ENCODE data around the gene TNFRSF19. TPM values are rescaled to one million over a fixed set of nuclear protein-coding genes. Genes with fewer than 3 reads are reported as not detected.
A peak's percentile ranks its signal among the peaks of the same experiment; 100 is the strongest.

Gene TNFRSF19
- total RNA-seq, 1 experiment from 2014 or later: 0.03 TPM

DNA sequence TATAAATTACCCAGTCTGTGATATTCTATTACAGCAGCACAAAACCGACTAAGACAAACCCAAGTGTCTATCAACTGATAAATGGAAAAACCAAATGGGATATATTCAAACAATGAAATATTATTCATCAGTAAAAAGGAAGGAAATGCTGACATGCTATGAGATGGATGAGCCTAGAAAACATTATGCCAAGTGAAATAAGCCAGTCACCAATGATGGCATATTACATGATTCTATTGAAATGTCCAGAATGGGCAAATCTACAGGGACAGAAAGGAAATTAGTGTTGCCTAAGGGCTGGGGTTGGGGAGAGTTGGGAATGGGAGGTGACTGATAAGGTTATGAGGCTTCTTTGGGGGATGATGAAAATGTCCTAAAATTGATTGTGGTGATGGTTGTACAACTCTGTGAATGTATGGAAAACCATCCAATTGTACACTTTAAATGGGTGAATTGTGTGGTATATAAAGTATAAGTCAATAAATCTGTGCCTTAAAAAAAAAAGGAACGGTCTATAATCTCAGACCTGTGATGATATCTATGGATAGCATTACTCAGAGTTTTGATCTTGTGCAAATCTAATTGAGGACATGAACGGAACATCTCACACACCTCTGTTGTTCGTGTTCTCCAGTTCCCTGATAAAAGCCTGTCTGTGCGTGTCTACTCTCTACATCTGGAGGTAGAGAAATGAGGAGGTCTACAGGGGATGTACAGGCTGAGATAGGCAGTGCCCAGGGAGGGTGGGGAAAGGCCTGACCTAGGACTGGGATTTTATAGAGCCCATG is 49.0 kb downstream of the TNFRSF19 start:
- Histone ChIP-seq H3K4me1 (replicated peaks) (peaks cover 23% of the 10 kb centered on the region), H3K27ac (peak overlapping the region; percentile 69)
- DNase-seq (ENCODE audit: low read depth in 1 of 2, low spot score in 2 of 2): no peak

DNA sequence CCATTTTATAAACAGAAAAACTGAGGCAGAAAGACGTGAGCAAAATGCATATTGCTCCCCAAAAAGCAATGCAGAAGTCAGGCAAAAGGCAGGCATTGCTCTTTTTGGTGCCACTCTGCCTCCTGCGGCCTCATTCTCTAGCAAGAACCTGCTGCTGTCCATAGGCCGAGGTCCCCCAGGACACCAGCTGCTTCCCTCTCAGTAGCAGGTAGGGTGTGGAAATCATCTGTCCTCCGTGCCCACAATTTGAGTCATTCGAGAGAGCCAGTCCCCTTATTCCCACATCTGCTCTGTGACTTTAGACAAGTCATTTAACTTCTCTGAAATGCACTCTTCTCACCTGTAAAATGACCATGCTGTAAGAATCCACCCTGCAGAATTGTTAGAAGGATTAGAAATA is 50.0 kb downstream of the TNFRSF19 start:
- DNase-seq (ENCODE audit: low read depth in 1 of 2, low spot score in 2 of 2): no peak
- H3K36me3 ChIP-seq: no peaks in the 10 kb centered on the region
- H3K4me3 ChIP-seq: no peak overlapping the region
- no peaks in the 10 kb centered on the region for H3K9me3 ChIP-seq (replicated peaks)
- no peak overlapping the region for H3K27ac ChIP-seq
- H3K4me1 ChIP-seq (replicated peaks): peaks cover 23% of the 10 kb centered on the region
- no peaks in the 10 kb centered on the region for H3K27me3 ChIP-seq (replicated peaks)

More for the DNA sequence above, 49.0 kb downstream of the TNFRSF19 start:
- Histone ChIP-seq H3K9me3 (replicated peaks) (no peaks in the 10 kb centered on the region), H3K4me3 (no peak overlapping the region), H3K36me3 (no peaks in the 10 kb centered on the region), H3K27me3 (replicated peaks) (no peaks in the 10 kb centered on the region)

DNA sequence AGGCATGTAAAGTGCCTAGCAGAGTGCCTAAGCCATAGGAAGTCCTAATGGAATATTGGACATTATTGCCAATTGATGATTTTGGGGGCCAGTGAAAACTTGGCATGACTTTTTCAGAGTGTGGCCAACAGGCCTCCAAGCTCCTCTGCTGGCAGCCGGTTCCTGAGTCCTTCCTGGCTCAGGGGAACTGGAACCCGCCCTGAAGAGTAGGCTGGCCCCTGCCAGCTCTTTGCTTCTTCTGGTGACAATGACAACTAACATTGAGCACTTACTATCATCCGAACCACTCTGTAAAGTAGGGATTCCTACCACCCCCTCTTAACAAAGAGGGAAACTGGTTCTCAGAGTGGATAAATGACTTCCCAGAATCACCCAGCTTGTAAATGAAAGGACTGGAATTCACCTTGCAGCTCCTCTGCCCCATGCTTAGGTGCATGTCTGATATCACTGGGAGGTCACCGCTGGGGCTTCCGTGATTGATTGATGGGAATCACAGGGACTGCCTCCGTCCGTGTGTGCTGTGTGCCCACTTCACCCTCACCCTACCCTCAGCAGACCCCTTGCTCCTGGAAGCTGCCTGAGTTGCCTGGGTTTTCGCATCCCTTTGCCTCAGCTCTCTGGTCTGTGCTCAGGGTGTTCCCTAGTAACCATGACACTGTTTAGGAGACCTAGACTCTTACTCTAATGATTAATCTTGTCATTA is 50.6 kb downstream of the TNFRSF19 start:
- Histone ChIP-seq H3K36me3 (no peaks in the 10 kb centered on the region), H3K27ac (no peak overlapping the region), H3K27me3 (replicated peaks) (no peaks in the 10 kb centered on the region), H3K4me3 (no peak overlapping the region), H3K9me3 (replicated peaks) (no peaks in the 10 kb centered on the region), H3K4me1 (replicated peaks) (peaks cover 23% of the 10 kb centered on the region)
- no peak for DNase-seq (ENCODE audit: low read depth in 1 of 2, low spot score in 2 of 2)

DNA sequence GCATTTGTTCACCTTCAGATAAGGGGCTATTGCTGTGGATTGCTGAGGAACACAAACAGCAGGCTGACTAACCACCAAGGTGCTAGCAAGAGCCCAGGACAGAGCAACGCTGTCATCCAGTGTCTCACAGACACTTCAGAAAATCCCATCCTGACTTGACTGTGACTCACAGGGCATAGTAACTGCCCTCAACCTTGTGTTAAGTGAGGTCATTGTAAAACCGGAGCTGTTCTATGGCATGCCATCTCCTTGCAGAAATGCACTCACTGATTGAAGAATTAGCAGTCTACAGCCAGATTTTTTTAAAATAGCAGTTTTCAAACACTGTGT is 51.1 kb downstream of the TNFRSF19 start:
- no peaks in the 10 kb centered on the region for H3K27me3 ChIP-seq (replicated peaks)
- H3K27ac ChIP-seq: no peak overlapping the region
- peak; percentile 28 to 52 for DNase-seq (ENCODE audit: low read depth in 1 of 2, low spot score in 2 of 2)
- H3K4me3 ChIP-seq: no peak overlapping the region
- peaks cover 23% of the 10 kb centered on the region for H3K4me1 ChIP-seq (replicated peaks)
- no peaks in the 10 kb centered on the region for H3K36me3 ChIP-seq
- H3K9me3 ChIP-seq (replicated peaks): no peaks in the 10 kb centered on the region

DNA sequence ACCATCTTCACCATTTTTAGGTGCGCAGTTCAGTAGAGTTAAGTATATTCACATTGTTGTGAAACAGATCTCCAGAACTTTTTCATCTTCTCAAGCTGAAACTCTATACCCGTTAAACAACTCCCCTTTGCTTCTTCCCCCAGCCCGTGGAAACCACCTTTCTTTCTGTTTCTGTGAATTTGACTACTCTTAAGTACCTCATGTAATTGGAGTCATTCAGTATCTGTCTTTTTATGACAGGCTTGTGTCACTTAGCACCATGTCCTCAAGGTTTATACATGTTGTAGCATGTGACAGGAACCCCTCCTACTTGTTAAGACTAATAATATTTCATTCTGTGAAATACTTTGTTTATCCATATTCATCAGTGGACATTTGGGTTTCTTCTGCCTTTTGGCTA is 52.8 kb downstream of the TNFRSF19 start:
- Histone ChIP-seq H3K4me3 (no peak overlapping the region), H3K27me3 (replicated peaks) (no peaks in the 10 kb centered on the region), H3K36me3 (no peaks in the 10 kb centered on the region), H3K9me3 (replicated peaks) (no peaks in the 10 kb centered on the region), H3K4me1 (replicated peaks) (peaks cover 16% of the 10 kb centered on the region), H3K27ac (no peak overlapping the region)
- no peak for DNase-seq (ENCODE audit: low read depth in 1 of 2, low spot score in 2 of 2)

DNA sequence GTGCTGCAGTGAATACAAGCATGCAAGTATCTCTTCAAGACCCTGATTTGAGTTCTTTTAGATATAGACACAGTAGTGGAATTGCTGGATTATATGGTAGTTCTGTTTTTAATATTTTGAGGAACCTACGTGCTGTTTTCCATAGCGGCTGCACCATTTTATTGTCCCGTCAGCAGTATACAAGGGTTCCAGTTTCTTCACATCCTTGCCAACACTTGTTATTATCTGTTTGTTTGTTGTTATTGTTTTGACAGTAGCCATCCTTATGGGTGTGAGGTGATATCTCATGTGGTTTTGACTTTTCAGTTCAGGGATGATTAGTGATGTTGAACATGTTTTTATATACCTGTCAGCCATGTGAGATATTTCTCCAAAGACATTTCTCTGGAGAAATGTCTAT is 53.2 kb downstream of the TNFRSF19 start:
- H3K27me3 ChIP-seq (replicated peaks): no peaks in the 10 kb centered on the region
- no peak overlapping the region for H3K27ac ChIP-seq
- H3K4me3 ChIP-seq: no peak overlapping the region
- no peaks in the 10 kb centered on the region for H3K36me3 ChIP-seq
- H3K4me1 ChIP-seq (replicated peaks): peaks cover 12% of the 10 kb centered on the region
- no peaks in the 10 kb centered on the region for H3K9me3 ChIP-seq (replicated peaks)
- DNase-seq (ENCODE audit: low read depth in 1 of 2, low spot score in 2 of 2): no peak

DNA sequence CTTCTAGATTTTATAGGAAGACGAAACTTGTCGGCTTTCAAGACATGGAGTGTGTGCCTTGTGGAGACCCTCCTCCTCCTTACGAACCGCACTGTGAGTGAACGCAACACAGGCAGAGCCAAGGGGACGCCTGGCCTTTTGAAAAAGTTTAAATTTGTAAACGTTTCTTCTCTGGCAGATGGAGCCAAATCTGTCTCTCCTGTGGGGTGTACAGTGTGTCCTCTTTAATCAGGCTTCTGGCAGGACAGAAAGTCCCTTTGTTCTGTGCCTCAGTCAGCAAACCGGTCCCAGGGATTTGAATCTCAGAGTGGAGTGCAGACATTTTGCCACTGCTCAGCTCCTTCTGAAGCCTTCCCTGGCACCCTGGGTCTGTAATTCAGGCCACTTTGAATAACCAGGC is 56.5 kb downstream of the TNFRSF19 start:
- Histone ChIP-seq H3K4me1 (replicated peaks) (no peaks in the 10 kb centered on the region; the same call in 1 of the 2 replicates), H3K9me3 (replicated peaks) (no peaks in the 10 kb centered on the region), H3K27ac (no peak overlapping the region), H3K27me3 (replicated peaks) (no peaks in the 10 kb centered on the region), H3K36me3 (no peaks in the 10 kb centered on the region), H3K4me3 (no peak overlapping the region)
- DNase-seq (ENCODE audit: low read depth in 1 of 2, low spot score in 2 of 2): no peak

DNA sequence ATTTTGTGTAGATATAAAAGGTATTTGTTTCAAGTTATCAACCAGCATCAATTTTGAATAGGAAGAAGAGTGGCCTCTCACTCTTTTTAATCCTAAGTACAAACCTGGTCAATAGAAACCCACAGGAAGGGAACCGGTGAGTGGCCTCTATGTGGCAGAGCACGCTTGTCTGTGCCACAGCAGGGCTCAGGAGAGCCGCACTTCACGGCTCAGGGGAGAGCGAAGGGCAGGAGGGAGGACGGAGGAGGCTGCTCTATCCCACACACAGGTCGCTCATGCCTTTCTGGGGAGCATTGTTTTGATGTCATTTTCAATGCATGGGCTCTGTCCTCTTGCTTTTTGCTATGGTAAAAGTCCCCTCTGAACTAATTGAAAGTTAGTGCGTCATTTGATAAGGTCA is 57.2 kb downstream of the TNFRSF19 start:
- H3K27ac ChIP-seq: no peak overlapping the region
- no peak overlapping the region for H3K4me3 ChIP-seq
- H3K9me3 ChIP-seq (replicated peaks): no peaks in the 10 kb centered on the region

DNA sequence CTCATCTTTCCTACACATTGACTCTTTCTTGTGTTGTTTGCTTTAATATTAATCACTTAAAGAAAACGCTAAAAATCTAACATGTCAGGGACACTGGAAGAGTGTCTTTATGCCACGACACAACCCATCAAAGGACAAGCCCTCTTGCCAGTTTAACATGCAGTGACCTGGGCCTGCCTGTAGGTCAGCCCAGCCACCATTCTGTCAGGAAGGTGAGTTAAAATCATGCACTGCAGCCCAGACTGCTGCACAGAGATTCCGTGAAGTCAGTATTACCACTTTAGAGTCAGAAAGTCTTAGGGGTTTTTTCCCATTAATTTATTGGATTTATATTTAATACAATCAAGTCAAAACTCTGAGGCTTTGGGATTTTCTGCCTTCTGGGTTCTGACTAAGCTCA is 58.0 kb downstream of the TNFRSF19 start:
- Histone ChIP-seq H3K9me3 (replicated peaks) (no peaks in the 10 kb centered on the region), H3K4me1 (replicated peaks) (peaks cover 4% of the 10 kb centered on the region), H3K36me3 (no peaks in the 10 kb centered on the region), H3K27ac (no peak overlapping the region), H3K27me3 (replicated peaks) (no peaks in the 10 kb centered on the region), H3K4me3 (no peak overlapping the region)
- no peak for DNase-seq (ENCODE audit: low read depth in 1 of 2, low spot score in 2 of 2)

More for the DNA sequence above, 57.2 kb downstream of the TNFRSF19 start:
- Histone ChIP-seq H3K36me3 (no peaks in the 10 kb centered on the region), H3K4me1 (replicated peaks) (peaks cover 4% of the 10 kb centered on the region), H3K27me3 (replicated peaks) (no peaks in the 10 kb centered on the region)
- no peak for DNase-seq (ENCODE audit: low read depth in 1 of 2, low spot score in 2 of 2)

DNA sequence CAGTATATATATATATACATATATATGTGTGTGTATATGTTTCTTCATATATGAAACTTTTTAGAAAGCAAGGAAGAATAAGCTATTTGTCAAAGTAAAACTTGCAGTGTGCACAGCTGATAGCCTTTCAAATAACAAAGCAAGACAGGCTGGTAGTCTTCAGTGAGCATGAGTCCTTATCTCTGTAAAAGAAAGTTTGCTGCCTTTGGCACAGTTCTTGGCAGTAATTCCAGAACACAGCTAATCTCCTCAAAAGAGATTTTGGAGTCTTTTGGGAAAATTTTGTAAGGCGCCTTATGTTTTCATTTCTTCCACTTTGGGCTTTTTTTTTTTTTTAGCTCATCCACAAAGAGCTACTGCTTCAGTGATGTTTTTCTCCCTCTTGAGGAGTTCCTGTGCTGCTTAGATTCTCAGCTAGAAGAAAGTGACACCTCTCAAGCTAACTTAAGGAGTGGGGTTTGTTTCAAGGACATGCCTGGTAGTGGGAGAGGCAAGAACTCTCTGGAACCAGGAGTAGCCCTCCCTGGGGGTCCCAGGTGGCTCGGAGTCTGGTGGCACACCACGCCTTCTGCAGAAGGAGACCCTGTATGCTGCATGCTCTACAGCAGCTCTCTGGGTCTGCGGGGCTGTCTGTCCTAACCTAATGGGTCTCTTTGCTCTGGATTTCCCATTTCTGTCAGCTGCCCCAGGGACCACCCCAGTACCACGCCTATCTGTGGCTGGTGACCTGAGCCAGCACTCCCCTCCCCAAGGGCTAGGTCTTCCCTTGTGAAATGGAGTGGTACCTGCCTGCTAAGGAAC is 58.8 kb downstream of the TNFRSF19 start:
- H3K9me3 ChIP-seq (replicated peaks): no peaks in the 10 kb centered on the region
- no peaks in the 10 kb centered on the region for H3K36me3 ChIP-seq
- no peak for DNase-seq (ENCODE audit: low read depth in 1 of 2, low spot score in 2 of 2)
- H3K27me3 ChIP-seq (replicated peaks): no peaks in the 10 kb centered on the region
- no peak overlapping the region for H3K27ac ChIP-seq
- H3K4me3 ChIP-seq: no peak overlapping the region
- H3K4me1 ChIP-seq (replicated peaks): peaks cover 4% of the 10 kb centered on the region

DNA sequence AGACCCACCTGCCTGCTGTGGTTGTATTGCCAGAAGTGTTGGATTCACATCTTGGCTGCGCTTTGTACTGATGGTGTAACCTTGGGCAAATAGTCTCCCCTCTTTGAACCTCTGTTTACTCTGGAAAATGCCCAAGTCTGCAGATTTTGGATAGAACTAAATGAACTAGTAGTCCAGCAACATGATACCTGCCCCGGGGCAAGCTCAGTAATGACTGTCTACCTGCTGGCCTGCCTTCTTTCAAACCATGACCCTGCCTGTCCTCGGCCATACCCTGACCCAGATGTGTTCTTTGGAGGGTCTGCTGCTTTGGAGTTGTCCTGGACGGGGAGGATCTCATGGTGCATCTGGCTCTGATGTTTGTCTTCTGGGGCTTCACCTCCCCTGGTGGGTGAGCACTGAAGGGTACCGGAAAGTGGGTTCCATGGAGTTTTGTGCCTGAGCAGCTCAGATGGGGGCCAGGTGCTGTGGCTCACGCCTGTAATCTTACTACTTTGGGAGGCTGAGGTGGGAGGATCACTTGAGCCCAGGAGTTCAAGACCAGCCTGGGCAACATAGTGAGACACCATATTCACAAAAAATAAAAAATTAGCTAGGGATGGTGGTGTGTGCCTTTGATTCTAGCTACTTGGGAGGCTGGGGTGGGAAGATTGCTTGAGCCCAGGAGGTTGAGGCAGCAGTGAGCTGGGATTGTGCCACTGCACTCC is 59.5 kb downstream of the TNFRSF19 start:
- no peaks in the 10 kb centered on the region for H3K9me3 ChIP-seq (replicated peaks)
- H3K4me3 ChIP-seq: no peak overlapping the region
- DNase-seq (ENCODE audit: low read depth in 1 of 2, low spot score in 2 of 2): no peak
- no peaks in the 10 kb centered on the region for H3K36me3 ChIP-seq
- H3K27ac ChIP-seq: no peak overlapping the region
- peaks cover 4% of the 10 kb centered on the region for H3K4me1 ChIP-seq (replicated peaks)
- no peaks in the 10 kb centered on the region for H3K27me3 ChIP-seq (replicated peaks)

DNA sequence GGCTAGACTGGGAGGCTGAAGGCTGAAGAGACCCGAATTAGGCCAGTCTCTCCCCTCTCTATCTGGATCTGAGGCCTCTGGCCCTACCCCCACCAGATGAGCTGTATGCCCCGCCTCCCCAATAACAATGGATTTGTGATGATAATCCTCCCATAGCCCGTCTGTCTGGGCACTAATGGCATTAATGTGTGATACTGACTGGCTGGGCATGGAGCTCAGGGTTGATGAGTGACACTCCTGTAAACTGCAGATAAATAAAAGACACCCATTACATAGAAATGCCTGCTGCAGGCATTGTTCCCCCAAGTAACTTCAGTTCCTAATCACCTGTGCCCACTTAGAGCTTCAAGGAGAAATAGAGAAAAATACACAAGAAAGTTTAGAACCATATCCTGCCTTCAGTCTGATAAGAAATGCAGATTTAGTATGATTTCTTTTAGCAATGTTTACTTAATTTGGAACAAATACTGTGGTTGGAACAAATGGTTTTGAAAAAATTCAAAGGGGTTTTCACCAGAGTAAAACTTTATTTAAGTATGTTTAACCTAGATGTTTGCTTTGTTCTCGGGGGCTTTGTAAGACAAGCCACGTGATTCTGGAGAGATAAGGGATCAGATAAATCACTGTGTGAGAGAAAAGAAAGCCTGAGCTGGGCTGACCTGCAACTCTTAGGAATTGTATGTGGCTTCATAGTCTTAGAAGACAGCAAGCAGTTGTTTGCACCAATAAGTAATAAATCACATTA is 60.3 kb downstream of the TNFRSF19 start:
- Histone ChIP-seq H3K4me1 (replicated peaks) (peaks cover 4% of the 10 kb centered on the region), H3K4me3 (no peak overlapping the region), H3K9me3 (replicated peaks) (no peaks in the 10 kb centered on the region), H3K36me3 (no peaks in the 10 kb centered on the region), H3K27me3 (replicated peaks) (no peaks in the 10 kb centered on the region), H3K27ac (no peak overlapping the region)
- DNase-seq (ENCODE audit: low read depth in 1 of 2, low spot score in 2 of 2): no peak

All from SJSA1 (cell line).